OCI-LY1 (cell line): ENCODE results near the gene FUNDC2.

Source experiments
- H2AFZ ChIP-seq: fragments of 200-600 bp; sonication (generic), shearing (Covaris generic); 2 replicates; pipeline ENCODE4 v1.6.0; 2014; ENCODE audit warnings: antibody characterized with exemption, mild to moderate bottlenecking, low read length
- H3F3A ChIP-seq: fragments of 200-600 bp; sonication (generic), shearing (Covaris generic); 2 replicates; pipeline ENCODE4 v1.6.0; 2014; ENCODE audit warnings: mild to moderate bottlenecking, antibody characterized with exemption, low read length, moderate library complexity; ENCODE audit not compliant: insufficient read depth
- H3K27ac ChIP-seq: fragments of 200-600 bp; sonication (generic); 2 replicates; pipeline ENCODE4 v1.5.1; 2014; ENCODE audit warnings: low read length, mixed run types, mild to moderate bottlenecking, low read depth; ENCODE audit not compliant: poor library complexity, severe bottlenecking
- H3K27me3 ChIP-seq: fragments of 200-600 bp; sonication (generic); 2 replicates; pipeline ENCODE4 v1.6.0; 2014; ENCODE audit warnings: antibody characterized with exemption, mild to moderate bottlenecking, low read length, moderate library complexity; ENCODE audit not compliant: insufficient read depth
- H3K36me3 ChIP-seq: fragments of 200-600 bp; sonication (generic); 2 replicates; pipeline ENCODE4 v1.6.1; 2014; ENCODE audit warnings: mild to moderate bottlenecking, antibody characterized with exemption, low read length, moderate library complexity, mixed read lengths; ENCODE audit not compliant: insufficient read depth
- H3K4me1 ChIP-seq: fragments of 200-600 bp; sonication (generic); 2 replicates; pipeline ENCODE4 v1.5.1; 2014; ENCODE audit warnings: mild to moderate bottlenecking, low read length, moderate library complexity; ENCODE audit not compliant: insufficient read depth, severe bottlenecking
- H3K4me2 ChIP-seq: fragments of 200-600 bp; sonication (generic), shearing (Covaris generic); 2 replicates; pipeline ENCODE4 v1.6.1; 2014; ENCODE audit warnings: low read length
- H3K4me3 ChIP-seq: fragments of 200-600 bp; sonication (generic); 2 replicates; pipeline ENCODE4 v1.5.1; 2014; ENCODE audit warnings: low read length, low read depth, mild to moderate bottlenecking, mixed read lengths; ENCODE audit not compliant: poor library complexity, severe bottlenecking
- H3K79me2 ChIP-seq: fragments of 200-600 bp; shearing (Covaris generic); 2 replicates; pipeline ENCODE4 v1.6.1; 2016; ENCODE audit warnings: mixed run types, low read length, mixed read lengths; ENCODE audit not compliant: insufficient read depth
- H3K9ac ChIP-seq: fragments of 200-600 bp; sonication (generic), shearing (Covaris generic); 2 replicates; pipeline ENCODE4 v1.6.1; 2014; ENCODE audit warnings: mild to moderate bottlenecking, low read length, mixed read lengths
- H3K9me2 ChIP-seq: fragments of 200-600 bp; sonication (generic), shearing (Covaris generic); 2 replicates; pipeline ENCODE4 v1.6.1; 2014; ENCODE audit warnings: low read depth, mild to moderate bottlenecking, low read length, mixed read lengths
- H3K9me3 ChIP-seq: fragments of 200-600 bp; shearing (Covaris generic); 2 replicates; pipeline ENCODE4 v1.6.1; 2014; ENCODE audit warnings: low read length, mixed read lengths
- H4K20me1 ChIP-seq: fragments of 200-600 bp; sonication (generic), shearing (Covaris generic); 2 replicates; pipeline ENCODE4 v1.6.0; 2016; ENCODE audit warnings: mild to moderate bottlenecking, low read length; ENCODE audit not compliant: insufficient read depth
- CTCF ChIP-seq: fragments of 200-600 bp; sonication (generic), shearing (Covaris generic); IDR thresholded peaks from 2 replicates; pipeline ENCODE4 v1.5.1; 2017; ENCODE audit warnings: mild to moderate bottlenecking, antibody characterized with exemption, low read length, moderate library complexity, mixed read lengths
- EZH2 ChIP-seq: fragments of 200-600 bp; sonication (generic), shearing (Covaris generic); IDR thresholded peaks from 2 replicates; pipeline ENCODE4 v1.8.0; 2017; ENCODE audit warnings: borderline replicate concordance, mixed run types, mild to moderate bottlenecking, antibody characterized with exemption, low read length, moderate library complexity, mixed read lengths

The FUNDC2 gene

GRCh38 chrX:154998204-154998880 lies 28.3 kb upstream of the FUNDC2 start:
- H3K79me2 ChIP-seq, result no peaks in the 10 kb centered on the region
- H3K36me3 ChIP-seq, result no peaks in the 10 kb centered on the region
- H2AFZ ChIP-seq, result no peak overlapping the region
- H3K27ac ChIP-seq, result no peak overlapping the region
- H3K4me1 ChIP-seq, result no peaks in the 10 kb centered on the region
- H3K9ac ChIP-seq, result no peak overlapping the region
- H3K4me3 ChIP-seq, result no peak overlapping the region
- H3K9me2 ChIP-seq, result no peaks in the 10 kb centered on the region
- no peaks in the 10 kb centered on the region for H3F3A ChIP-seq
- H3K9me3 ChIP-seq, result no peaks in the 10 kb centered on the region
- H3K4me2 ChIP-seq, result no peak overlapping the region
- TF ChIP-seq CTCF, result no peak
- no peaks in the 10 kb centered on the region for H3K27me3 ChIP-seq
- no peaks in the 10 kb centered on the region for H4K20me1 ChIP-seq

- no peaks in the 10 kb centered on the region for H3K4me1 ChIP-seq
These were observed 25.8 kb upstream of the FUNDC2 start for GRCh38 chrX:155000841-155001240.

GRCh38 chrX:155001873-155002272 lies 24.8 kb upstream of the FUNDC2 start:
- no peaks in the 10 kb centered on the region for H3K36me3 ChIP-seq
- H3K9me3 ChIP-seq, result no peaks in the 10 kb centered on the region
- H3K4me2 ChIP-seq, result no peak overlapping the region
- no peaks in the 10 kb centered on the region for H4K20me1 ChIP-seq
- H3K79me2 ChIP-seq, result no peaks in the 10 kb centered on the region
- H3K9me2 ChIP-seq, result no peaks in the 10 kb centered on the region
- no peaks in the 10 kb centered on the region for H3K4me1 ChIP-seq
- H3K27me3 ChIP-seq, result no peaks in the 10 kb centered on the region
- no peak overlapping the region for H2AFZ ChIP-seq
- no peak overlapping the region for H3K27ac ChIP-seq
- H3K4me3 ChIP-seq, result no peak overlapping the region
- TF ChIP-seq EZH2, result no peak
- TF ChIP-seq CTCF, result no peak
- H3K9ac ChIP-seq, result no peak overlapping the region
- no peaks in the 10 kb centered on the region for H3F3A ChIP-seq

More at GRCh38 chrX:155000841-155001240, 25.8 kb upstream of the FUNDC2 start:
- Histone ChIP-seq H3K9ac (no peak overlapping the region), H4K20me1 (no peaks in the 10 kb centered on the region), H3K9me2 (no peaks in the 10 kb centered on the region), H2AFZ (no peak overlapping the region), H3F3A (no peaks in the 10 kb centered on the region), H3K36me3 (no peaks in the 10 kb centered on the region), H3K4me2 (no peak overlapping the region), H3K79me2 (no peaks in the 10 kb centered on the region), H3K4me3 (no peak overlapping the region), H3K9me3 (no peaks in the 10 kb centered on the region), H3K27me3 (no peaks in the 10 kb centered on the region), H3K27ac (no peak overlapping the region)
- TF ChIP-seq CTCF (no peak), EZH2 (no peak)
